NCI-H2029 (cell line): Measurements from ENCODE around the gene EFCAB10.
"Not testable (repeated sequence)": the region's sequence is repeated elsewhere in the genome, so short reads cannot be mapped to it uniquely, and the experiment has no call there.

Source experiments
- DNase-seq: peaks from one replicate; lab custom pipeline; 2025; lab: John Stamatoyannopoulos, UW

The EFCAB10 gene

GRCh38 chr7:105599080-105599479 lies 17.8 kb upstream of the EFCAB10 start:
- DNase-seq = not testable (repeated sequence)

- no peak for DNase-seq
Observed at GRCh38 chr7:105596866-105597265, 15.6 kb upstream of the EFCAB10 start.

- DNase-seq = peak; percentile 6
Observed at GRCh38 chr7:105594034-105594433, 12.7 kb upstream of the EFCAB10 start.

- DNase-seq = no peak
Observed at GRCh38 chr7:105591522-105591921, 10.2 kb upstream of the EFCAB10 start.

GRCh38 chr7:105590793-105591192 lies 9.5 kb upstream of the EFCAB10 start:
- DNase-seq = no peak

GRCh38 chr7:105589356-105590077 lies 8.2 kb upstream of the EFCAB10 start:
- DNase-seq = peak; percentile 65

- no peak for DNase-seq
Observed at GRCh38 chr7:105587909-105588635, 6.8 kb upstream of the EFCAB10 start.

GRCh38 chr7:105585850-105586500 lies 4.7 kb upstream of the EFCAB10 start:
- no peak for DNase-seq

- no peak for DNase-seq
Observed at GRCh38 chr7:105584165-105584564, 2.9 kb upstream of the EFCAB10 start.

- no peak for DNase-seq
Observed at GRCh38 chr7:105583061-105583460, 1.8 kb upstream of the EFCAB10 start.

GRCh38 chr7:105580022-105580740 lies 1.1 kb downstream of the EFCAB10 start:
- DNase-seq = no peak

GRCh38 chr7:105578496-105578895 lies 2.8 kb downstream of the EFCAB10 start:
- no peak for DNase-seq

GRCh38 chr7:105577251-105577650 lies 4.0 kb downstream of the EFCAB10 start:
- DNase-seq = no peak

GRCh38 chr7:105571891-105572290 lies 9.4 kb downstream of the EFCAB10 start:
- no peak for DNase-seq

- DNase-seq = no peak
Observed at GRCh38 chr7:105567821-105568220, 13.5 kb downstream of the EFCAB10 start.

- DNase-seq = no peak
Observed at GRCh38 chr7:105567024-105567423, 14.3 kb downstream of the EFCAB10 start.

GRCh38 chr7:105565190-105565589 lies 16.1 kb downstream of the EFCAB10 start:
- no peak for DNase-seq

- no peak for DNase-seq
Observed at GRCh38 chr7:105559926-105560325, 21.4 kb downstream of the EFCAB10 start.

GRCh38 chr7:105538339-105538738 lies 43.0 kb downstream of the EFCAB10 start:
- no peak for DNase-seq

GRCh38 chr7:105532709-105533460 lies 48.4 kb downstream of the EFCAB10 start:
- no peak for DNase-seq

- peak; percentile 89 for DNase-seq
Observed at GRCh38 chr7:105531792-105532671, 49.3 kb downstream of the EFCAB10 start, which contains the start of gene RINT1. Gene RINT1, plus strand, starts transcription at chr7:105532201. Its CDS starts 115 bp downstream, at chr7:105532316.
